ENCODE results near the gene DCPS.
"Not testable (repeated sequence)": the region's sequence is repeated elsewhere in the genome, so short reads cannot be mapped to it uniquely, and the experiment has no call there.

DCPS gene

GRCh38 chr11:126366823-126367654 lies 63.2 kb downstream of the DCPS start:
- H3K4ac ChIP-seq (ENCODE audit: low read depth, low read length); H3K79me2 ChIP-seq (ENCODE audit: control insufficient read depth, insufficient read depth, low read length, poor library complexity); H3K27ac ChIP-seq (ENCODE audit: low read depth, low read length); H3K9ac ChIP-seq (ENCODE audit: low read length); H2BK5ac ChIP-seq (ENCODE audit: low read depth, low read length, poor library complexity); H2BK12ac ChIP-seq (ENCODE audit: low read length); H2BK120ac ChIP-seq (ENCODE audit: insufficient read depth, low read length, poor library complexity); H3K4me1 ChIP-seq (ENCODE audit: control insufficient read depth in 1 of 2, insufficient read depth in 2 of 2, low read length in 2 of 2); H4K8ac ChIP-seq (ENCODE audit: low read depth, low read length); H3K9me3 ChIP-seq (ENCODE audit: insufficient read depth, low read depth, low read length); H3K4me2 ChIP-seq (ENCODE audit: low read length); H4K91ac ChIP-seq (ENCODE audit: low read depth, low read length); H3K36me3 ChIP-seq (ENCODE audit: control insufficient read depth in 1 of 2, insufficient read depth in 2 of 2, low read length in 2 of 2); H3K27me3 ChIP-seq (ENCODE audit: insufficient read depth, low read length); H3K4me3 ChIP-seq (ENCODE audit: low read depth, low read length); H3K18ac ChIP-seq (ENCODE audit: low read length); DNase-seq; H3K14ac ChIP-seq (ENCODE audit: low read length); H2AFZ ChIP-seq (ENCODE audit: insufficient read depth, low read length, poor library complexity); H3K23ac ChIP-seq (ENCODE audit: low read length); H4K12ac ChIP-seq (ENCODE audit: low read depth, low read length); H3K79me1 ChIP-seq (ENCODE audit: low read length): not testable (repeated sequence)
- peak overlapping the region; percentile 48 for H2AK5ac ChIP-seq (ENCODE audit: low read length)
- no CpG with 5 or more reads among the region's 14 CpGs for WGBS (ENCODE audit: extremely low coverage, insufficient coverage, insufficient read length)

- no CpG with 5 or more reads among the region's 5 CpGs for WGBS (ENCODE audit: extremely low coverage, insufficient coverage, insufficient read length)
- not testable (repeated sequence) for H4K8ac ChIP-seq (ENCODE audit: low read depth, low read length)
Observed at GRCh38 chr11:126367806-126368205, 63.9 kb downstream of the DCPS start.

GRCh38 chr11:126368336-126369119 lies 64.7 kb downstream of the DCPS start:
- no CpG with 5 or more reads among the region's 11 CpGs for WGBS (ENCODE audit: extremely low coverage, insufficient coverage, insufficient read length)
- not testable (repeated sequence) for H2BK120ac ChIP-seq (ENCODE audit: insufficient read depth, low read length, poor library complexity); H4K8ac ChIP-seq (ENCODE audit: low read depth, low read length)

More at GRCh38 chr11:126367806-126368205, 63.9 kb downstream of the DCPS start:
- H3K79me2 ChIP-seq (ENCODE audit: control insufficient read depth, insufficient read depth, low read length, poor library complexity); H2BK12ac ChIP-seq (ENCODE audit: low read length); H3K4me1 ChIP-seq (ENCODE audit: control insufficient read depth in 1 of 2, insufficient read depth in 2 of 2, low read length in 2 of 2); H3K9me3 ChIP-seq (ENCODE audit: insufficient read depth, low read depth, low read length); H3K4ac ChIP-seq (ENCODE audit: low read depth, low read length); H4K12ac ChIP-seq (ENCODE audit: low read depth, low read length); H2BK120ac ChIP-seq (ENCODE audit: insufficient read depth, low read length, poor library complexity); H3K4me3 ChIP-seq (ENCODE audit: low read depth, low read length); H3K23ac ChIP-seq (ENCODE audit: low read length); H3K27ac ChIP-seq (ENCODE audit: low read depth, low read length); DNase-seq; H2BK5ac ChIP-seq (ENCODE audit: low read depth, low read length, poor library complexity); H3K4me2 ChIP-seq (ENCODE audit: low read length); H2AFZ ChIP-seq (ENCODE audit: insufficient read depth, low read length, poor library complexity); H2AK5ac ChIP-seq (ENCODE audit: low read length); H3K9ac ChIP-seq (ENCODE audit: low read length); H4K91ac ChIP-seq (ENCODE audit: low read depth, low read length); H3K18ac ChIP-seq (ENCODE audit: low read length); H3K27me3 ChIP-seq (ENCODE audit: insufficient read depth, low read length); H3K36me3 ChIP-seq (ENCODE audit: control insufficient read depth in 1 of 2, insufficient read depth in 2 of 2, low read length in 2 of 2); H3K14ac ChIP-seq (ENCODE audit: low read length); H3K79me1 ChIP-seq (ENCODE audit: low read length): not testable (repeated sequence)

GRCh38 chr11:126370016-126370415 lies 66.2 kb downstream of the DCPS start:
- H2AK5ac ChIP-seq (ENCODE audit: low read length) = no peak overlapping the region

More at GRCh38 chr11:126368336-126369119, 64.7 kb downstream of the DCPS start:
- H2AK5ac ChIP-seq (ENCODE audit: low read length); H3K9ac ChIP-seq (ENCODE audit: low read length); H2BK12ac ChIP-seq (ENCODE audit: low read length); H3K23ac ChIP-seq (ENCODE audit: low read length); H3K79me2 ChIP-seq (ENCODE audit: control insufficient read depth, insufficient read depth, low read length, poor library complexity); H4K91ac ChIP-seq (ENCODE audit: low read depth, low read length); H3K4me2 ChIP-seq (ENCODE audit: low read length); H4K12ac ChIP-seq (ENCODE audit: low read depth, low read length); H3K79me1 ChIP-seq (ENCODE audit: low read length); H3K4me3 ChIP-seq (ENCODE audit: low read depth, low read length); H3K9me3 ChIP-seq (ENCODE audit: insufficient read depth, low read depth, low read length); H3K27me3 ChIP-seq (ENCODE audit: insufficient read depth, low read length); H3K27ac ChIP-seq (ENCODE audit: low read depth, low read length); H3K14ac ChIP-seq (ENCODE audit: low read length); DNase-seq; H3K36me3 ChIP-seq (ENCODE audit: control insufficient read depth in 1 of 2, insufficient read depth in 2 of 2, low read length in 2 of 2); H2BK5ac ChIP-seq (ENCODE audit: low read depth, low read length, poor library complexity); H3K4ac ChIP-seq (ENCODE audit: low read depth, low read length); H3K18ac ChIP-seq (ENCODE audit: low read length); H2AFZ ChIP-seq (ENCODE audit: insufficient read depth, low read length, poor library complexity): not testable (repeated sequence)
- peaks cover 11 to 13% of the 10 kb centered on the region in 2 experiments for H3K4me1 ChIP-seq (ENCODE audit: control insufficient read depth in 1 of 2, insufficient read depth in 2 of 2, low read length in 2 of 2)

More at GRCh38 chr11:126370016-126370415, 66.2 kb downstream of the DCPS start:
- no peak overlapping the region for H2BK12ac ChIP-seq (ENCODE audit: low read length)
- no peaks in the 10 kb centered on the region for H3K9me3 ChIP-seq (ENCODE audit: insufficient read depth, low read depth, low read length)
- peaks cover 11 to 13% of the 10 kb centered on the region in 2 experiments for H3K4me1 ChIP-seq (ENCODE audit: control insufficient read depth in 1 of 2, insufficient read depth in 2 of 2, low read length in 2 of 2)
- H4K12ac ChIP-seq (ENCODE audit: low read depth, low read length) = no peak overlapping the region
- no peak for DNase-seq
- no CpG with 5 or more reads among the region's 3 CpGs for WGBS (ENCODE audit: extremely low coverage, insufficient coverage, insufficient read length)
- no peak overlapping the region for H4K91ac ChIP-seq (ENCODE audit: low read depth, low read length)
- no peak overlapping the region for H3K9ac ChIP-seq (ENCODE audit: low read length)
- no peak overlapping the region for H2BK5ac ChIP-seq (ENCODE audit: low read depth, low read length, poor library complexity)
- no peak overlapping the region for H2BK120ac ChIP-seq (ENCODE audit: insufficient read depth, low read length, poor library complexity)
- no peak overlapping the region for H4K8ac ChIP-seq (ENCODE audit: low read depth, low read length)
- no peak overlapping the region for H2AFZ ChIP-seq (ENCODE audit: insufficient read depth, low read length, poor library complexity)
- H3K79me1 ChIP-seq (ENCODE audit: low read length) = peaks cover 1% of the 10 kb centered on the region
- H3K4ac ChIP-seq (ENCODE audit: low read depth, low read length) = no peak overlapping the region
- H3K18ac ChIP-seq (ENCODE audit: low read length) = no peak overlapping the region
- H3K4me3 ChIP-seq (ENCODE audit: low read depth, low read length) = no peak overlapping the region
- H3K4me2 ChIP-seq (ENCODE audit: low read length) = no peak overlapping the region
- H3K23ac ChIP-seq (ENCODE audit: low read length) = no peak overlapping the region
- no peaks in the 10 kb centered on the region for H3K36me3 ChIP-seq (ENCODE audit: control insufficient read depth in 1 of 2, insufficient read depth in 2 of 2, low read length in 2 of 2)
- H3K27ac ChIP-seq (ENCODE audit: low read depth, low read length) = no peak overlapping the region
- H3K27me3 ChIP-seq (ENCODE audit: insufficient read depth, low read length) = no peaks in the 10 kb centered on the region
- H3K14ac ChIP-seq (ENCODE audit: low read length) = no peak overlapping the region
- H3K79me2 ChIP-seq (ENCODE audit: control insufficient read depth, insufficient read depth, low read length, poor library complexity) = no peaks in the 10 kb centered on the region
